Neural progenitor cell (in vitro differentiated cells): ENCODE results near the gene NR2F1.

Experiments
- EZH2 ChIP-seq: fragments of 200-600 bp; sonication (generic); IDR thresholded peaks from 2 replicates; pipeline ENCODE4 v1.6.1; 2017; ENCODE audit warnings: antibody characterized with exemption, mild to moderate bottlenecking, moderate library complexity
- EZH2phosphoT487 ChIP-seq: fragments of 200-600 bp; sonication (generic); IDR thresholded peaks from 2 replicates; pipeline ENCODE4 v1.6.1; 2017; ENCODE audit warnings: antibody characterized with exemption
- TF ChIP-seq, protein P1 (sequence below): fragments of 200-600 bp; sonication (generic); IDR thresholded peaks from 2 replicates; pipeline ENCODE4 v1.5.1; 2017; ENCODE audit warnings: antibody characterized with exemption, mild to moderate bottlenecking

DNA sequence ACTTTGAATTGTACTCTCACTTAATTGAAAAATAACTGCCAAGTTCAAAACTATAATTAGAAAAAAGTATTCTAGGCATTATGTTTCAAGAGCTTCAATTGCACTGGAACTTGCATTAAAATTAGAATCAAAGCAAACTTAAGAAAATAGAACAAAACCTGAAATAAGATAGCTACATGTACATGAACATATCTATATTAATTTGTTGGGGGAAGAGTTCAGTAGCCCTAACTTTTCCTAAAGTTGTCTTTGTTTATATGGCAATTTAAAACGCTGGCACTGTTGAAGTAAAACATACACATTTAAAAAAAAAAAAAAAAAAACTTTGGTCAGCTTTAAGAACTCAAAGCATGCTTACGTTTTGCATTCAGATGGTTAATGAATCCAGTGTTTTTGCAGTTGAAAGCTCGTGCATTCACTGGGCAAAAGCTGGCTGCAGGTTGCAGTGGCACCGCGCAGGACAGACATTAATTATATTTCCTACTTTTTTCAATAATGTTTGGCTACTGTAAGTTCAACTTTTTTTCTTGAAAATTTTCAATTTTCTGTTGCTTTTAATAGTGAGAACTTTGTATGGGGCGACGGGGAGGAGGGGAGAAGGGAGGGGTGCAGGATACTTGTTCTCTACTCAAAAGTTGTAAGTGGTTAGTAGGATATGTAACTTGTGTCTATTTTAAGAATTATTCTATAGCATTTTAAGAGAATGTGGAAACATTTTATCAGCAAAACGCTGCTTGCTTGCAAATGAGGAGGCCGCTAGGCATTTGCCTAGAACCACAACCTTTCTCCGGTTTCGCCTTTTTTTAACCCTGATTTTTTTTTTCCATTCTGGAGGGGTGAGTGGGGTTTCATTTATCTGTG, 3.9 kb downstream of the NR2F1 start:
- TF ChIP-seq, protein P1, sequence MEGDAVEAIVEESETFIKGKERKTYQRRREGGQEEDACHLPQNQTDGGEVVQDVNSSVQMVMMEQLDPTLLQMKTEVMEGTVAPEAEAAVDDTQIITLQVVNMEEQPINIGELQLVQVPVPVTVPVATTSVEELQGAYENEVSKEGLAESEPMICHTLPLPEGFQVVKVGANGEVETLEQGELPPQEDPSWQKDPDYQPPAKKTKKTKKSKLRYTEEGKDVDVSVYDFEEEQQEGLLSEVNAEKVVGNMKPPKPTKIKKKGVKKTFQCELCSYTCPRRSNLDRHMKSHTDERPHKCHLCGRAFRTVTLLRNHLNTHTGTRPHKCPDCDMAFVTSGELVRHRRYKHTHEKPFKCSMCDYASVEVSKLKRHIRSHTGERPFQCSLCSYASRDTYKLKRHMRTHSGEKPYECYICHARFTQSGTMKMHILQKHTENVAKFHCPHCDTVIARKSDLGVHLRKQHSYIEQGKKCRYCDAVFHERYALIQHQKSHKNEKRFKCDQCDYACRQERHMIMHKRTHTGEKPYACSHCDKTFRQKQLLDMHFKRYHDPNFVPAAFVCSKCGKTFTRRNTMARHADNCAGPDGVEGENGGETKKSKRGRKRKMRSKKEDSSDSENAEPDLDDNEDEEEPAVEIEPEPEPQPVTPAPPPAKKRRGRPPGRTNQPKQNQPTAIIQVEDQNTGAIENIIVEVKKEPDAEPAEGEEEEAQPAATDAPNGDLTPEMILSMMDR: no peak
- TF ChIP-seq EZH2 (no peak), EZH2phosphoT487 (no peak)
